ENCODE results near the gene KRT5.

The KRT5 gene

DNA sequence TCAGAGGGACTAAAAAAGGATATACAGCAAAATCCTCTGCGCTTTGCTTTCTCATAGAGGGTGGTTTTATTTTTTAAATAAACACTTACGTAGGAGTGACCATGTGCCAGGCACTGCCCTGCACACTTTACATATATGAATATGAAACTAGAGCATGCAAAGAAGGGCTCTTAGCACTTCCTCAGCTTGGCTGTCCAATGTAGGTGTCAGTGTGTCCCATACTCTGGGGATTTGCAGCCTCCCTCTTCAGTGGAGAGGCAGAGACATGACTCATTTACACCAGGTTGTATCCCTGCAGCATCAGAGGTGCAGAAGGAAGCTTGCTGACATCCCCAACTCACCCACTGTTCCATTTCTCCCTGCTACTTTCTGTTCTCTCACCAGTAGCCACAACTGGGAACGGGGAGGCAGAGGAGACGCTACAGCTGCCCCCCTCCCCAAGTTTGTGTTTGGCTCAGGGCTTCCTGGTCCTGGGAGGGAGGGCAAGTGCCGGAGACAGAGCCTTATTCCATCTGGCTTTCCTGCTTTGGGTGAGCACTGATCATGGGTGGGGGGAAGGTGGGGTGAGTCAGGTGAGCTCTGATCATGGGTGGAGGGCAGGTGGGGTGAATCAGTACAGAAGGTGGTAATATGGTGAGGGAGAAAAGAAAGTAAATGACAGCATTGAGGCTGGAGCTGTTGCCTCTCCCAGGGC, 4.9 kb upstream of the KRT5 start:
- no peak overlapping the region for H3K4me3 ChIP-seq (ENCODE audit: low read depth, low read length)

DNA sequence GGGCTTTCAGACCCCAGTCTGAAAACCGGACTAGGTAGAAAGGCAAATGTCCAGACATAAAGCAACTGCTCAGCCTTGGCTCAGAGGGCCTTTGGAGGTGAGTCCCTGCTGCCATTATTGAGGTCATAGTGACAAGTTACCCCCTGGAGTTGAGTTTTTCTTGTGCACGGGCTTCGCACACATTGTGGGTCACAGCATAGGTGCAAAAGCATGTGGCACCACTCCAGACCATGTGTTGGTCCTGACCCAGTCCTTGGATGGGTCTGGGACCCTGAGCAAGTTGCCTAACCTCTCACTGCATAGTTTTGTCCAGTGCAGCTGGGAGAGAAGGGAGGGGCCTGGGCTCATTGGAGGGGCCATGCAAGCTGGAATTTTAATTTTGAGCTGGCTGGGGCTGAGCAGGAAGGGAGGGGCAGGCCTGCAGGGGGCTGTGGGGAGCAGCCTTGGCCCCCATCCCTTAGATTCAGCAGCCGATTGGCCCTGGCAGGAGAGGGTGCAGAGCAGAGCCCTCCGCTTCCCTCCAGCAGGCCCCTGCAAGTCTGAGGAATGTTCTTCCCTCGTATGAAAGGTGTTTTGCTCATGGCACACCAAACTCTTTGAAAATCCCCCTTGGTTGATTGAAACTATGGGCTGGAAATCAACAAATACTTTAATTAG, 4.2 kb upstream of the KRT5 start:
- TF ChIP-seq, protein P1, sequence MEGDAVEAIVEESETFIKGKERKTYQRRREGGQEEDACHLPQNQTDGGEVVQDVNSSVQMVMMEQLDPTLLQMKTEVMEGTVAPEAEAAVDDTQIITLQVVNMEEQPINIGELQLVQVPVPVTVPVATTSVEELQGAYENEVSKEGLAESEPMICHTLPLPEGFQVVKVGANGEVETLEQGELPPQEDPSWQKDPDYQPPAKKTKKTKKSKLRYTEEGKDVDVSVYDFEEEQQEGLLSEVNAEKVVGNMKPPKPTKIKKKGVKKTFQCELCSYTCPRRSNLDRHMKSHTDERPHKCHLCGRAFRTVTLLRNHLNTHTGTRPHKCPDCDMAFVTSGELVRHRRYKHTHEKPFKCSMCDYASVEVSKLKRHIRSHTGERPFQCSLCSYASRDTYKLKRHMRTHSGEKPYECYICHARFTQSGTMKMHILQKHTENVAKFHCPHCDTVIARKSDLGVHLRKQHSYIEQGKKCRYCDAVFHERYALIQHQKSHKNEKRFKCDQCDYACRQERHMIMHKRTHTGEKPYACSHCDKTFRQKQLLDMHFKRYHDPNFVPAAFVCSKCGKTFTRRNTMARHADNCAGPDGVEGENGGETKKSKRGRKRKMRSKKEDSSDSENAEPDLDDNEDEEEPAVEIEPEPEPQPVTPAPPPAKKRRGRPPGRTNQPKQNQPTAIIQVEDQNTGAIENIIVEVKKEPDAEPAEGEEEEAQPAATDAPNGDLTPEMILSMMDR (IDR thresholded peaks at IDR 0.05; ENCODE audit: insufficient read depth, low read length, missing control alignments): no peak
- no peak overlapping the region for H3K4me3 ChIP-seq (ENCODE audit: low read depth, low read length)
- CTCF ChIA-PET: no interaction called here
- no peak for DNase-seq (ENCODE audit: low read depth, low spot score)
- POLR2A ChIA-PET: no interaction called here

More for the DNA sequence above, 4.9 kb upstream of the KRT5 start:
- DNase-seq (ENCODE audit: low read depth, low spot score): no peak
- CTCF ChIA-PET: no interaction called here
- TF ChIP-seq, protein P1 (IDR thresholded peaks at IDR 0.05; ENCODE audit: insufficient read depth, low read length, missing control alignments): no peak
- POLR2A ChIA-PET: no interaction called here

DNA sequence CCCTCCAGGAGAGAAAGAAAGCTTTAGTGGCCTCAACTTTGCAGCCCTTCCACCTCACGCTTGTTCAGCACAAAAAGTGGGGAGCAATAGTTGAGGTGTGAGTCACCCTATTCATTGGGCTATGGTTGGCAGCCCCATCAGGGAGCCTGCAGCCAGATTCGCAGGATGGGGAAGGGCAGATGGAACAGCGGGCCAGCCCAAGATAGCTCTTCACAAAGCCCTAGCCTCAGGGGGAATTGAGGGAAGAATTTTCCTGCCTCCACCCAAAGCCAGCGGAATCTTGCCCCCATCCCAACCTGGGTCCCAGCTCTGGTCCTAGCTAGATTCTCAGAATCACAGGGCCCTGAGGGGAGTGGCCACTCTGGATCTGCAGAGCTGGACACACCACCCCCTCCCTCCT, 3.6 kb upstream of the KRT5 start:
- TF ChIP-seq, protein P1 (IDR thresholded peaks at IDR 0.05; ENCODE audit: insufficient read depth, low read length, missing control alignments): no peak
- DNase-seq (ENCODE audit: low read depth, low spot score): no peak
- ChIA-PET POLR2A (no interaction called here), CTCF (no interaction called here)
- H3K4me3 ChIP-seq (ENCODE audit: low read depth, low read length): no peak overlapping the region

DNA sequence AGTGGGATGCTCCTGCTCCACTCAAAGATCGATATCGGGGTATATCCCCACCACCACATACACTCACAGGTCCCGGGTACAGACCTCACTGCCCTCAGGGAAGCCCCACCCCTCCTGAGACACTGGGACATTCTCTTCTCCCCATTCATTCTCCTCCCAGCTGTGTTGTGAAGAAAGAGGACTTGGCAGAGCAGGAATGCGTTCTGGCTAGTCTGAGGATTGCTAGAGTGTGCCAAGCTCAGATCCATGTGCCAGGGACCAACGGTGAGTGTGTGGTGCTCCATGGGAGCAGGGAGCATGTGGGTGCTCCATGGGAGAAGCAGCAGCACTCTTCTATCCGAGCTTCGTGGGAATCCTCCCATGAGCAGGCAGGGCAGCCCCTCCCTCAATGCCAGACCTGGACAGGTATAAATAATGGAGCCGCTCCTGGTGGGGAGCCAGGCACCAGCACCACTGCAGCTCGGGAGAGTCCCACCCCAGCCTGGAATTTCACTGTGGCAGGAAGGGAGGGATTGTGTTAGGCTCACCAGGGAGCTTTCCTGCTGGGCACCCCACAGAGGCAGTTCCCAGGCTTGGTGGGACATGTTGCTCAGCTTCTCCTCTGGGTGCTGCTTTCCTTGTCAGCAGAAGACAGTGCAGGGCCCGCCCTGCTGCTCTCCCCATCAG, 2.3 kb upstream of the KRT5 start:
- DNase-seq (ENCODE audit: low read depth, low spot score): no peak
- ChIA-PET POLR2A (no interaction called here), CTCF (interaction anchor here (1.4 to 7.5 kb wide), 4 partner anchors 11 to 358 kb away, joined by 3 to 48 read pairs (median 10); no protein-coding TSS in a partner anchor)
- H3K4me3 ChIP-seq (ENCODE audit: low read depth, low read length): no peak overlapping the region
- TF ChIP-seq, protein P1 (IDR thresholded peaks at IDR 0.05; ENCODE audit: insufficient read depth, low read length, missing control alignments): no peak

DNA sequence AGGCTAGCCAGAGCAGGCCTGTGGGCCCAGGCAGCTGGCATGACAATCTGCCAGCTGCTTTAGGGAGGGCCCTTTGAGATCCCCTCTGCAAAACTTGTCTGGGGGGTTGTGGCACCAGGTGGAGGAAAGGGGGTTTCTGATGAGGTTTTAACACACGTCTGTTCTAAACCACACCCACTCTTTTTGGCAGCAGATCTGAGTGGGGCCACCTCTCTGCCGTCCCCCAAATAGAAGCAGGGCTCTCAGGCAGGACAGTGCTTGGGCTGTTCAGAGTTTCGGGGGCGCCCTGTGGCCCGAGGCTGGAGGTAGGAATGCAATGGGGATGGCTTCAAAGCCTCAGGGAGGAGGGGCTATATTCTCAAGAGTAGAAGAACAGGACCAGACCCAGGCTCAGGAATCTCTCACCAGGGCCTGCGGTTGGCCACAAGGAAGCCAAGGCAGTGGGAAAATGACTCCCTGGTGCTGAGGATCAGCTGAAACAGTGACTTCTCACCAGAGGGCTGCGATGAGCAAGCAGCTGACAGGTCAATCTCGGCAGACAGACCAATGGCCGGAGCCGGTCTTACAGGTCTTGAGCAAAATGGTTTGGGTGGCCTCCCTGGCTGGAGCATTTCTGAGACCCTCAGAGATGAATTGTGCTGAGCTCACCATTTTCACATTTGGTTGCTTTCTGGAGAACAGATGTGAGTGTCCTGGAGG, 1.5 kb upstream of the KRT5 start:
- DNase-seq (ENCODE audit: low read depth, low spot score): no peak
- CTCF ChIA-PET: interaction anchor here (1.4 to 7.5 kb wide), 4 partner anchors 11 to 359 kb away, joined by 3 to 48 read pairs (median 10); no protein-coding TSS in a partner anchor
- TF ChIP-seq, protein P1 (IDR thresholded peaks at IDR 0.05; ENCODE audit: insufficient read depth, low read length, missing control alignments): no peak

More for the DNA sequence above, 1.5 kb upstream of the KRT5 start:
- POLR2A ChIA-PET: no interaction called here
- no peak overlapping the region for H3K4me3 ChIP-seq (ENCODE audit: low read depth, low read length)
